C4-2B (cell line): Measurements from ENCODE around the gene RNF6.
A peak's percentile ranks its signal among the peaks of the same experiment; 100 is the strongest.

Source experiments
- CTCF ChIP-seq: fragments of 450-650 bp; conservative IDR thresholded peaks from 2 replicates; pipeline ENCODE4 v1.5.1; 2017; ENCODE audit warnings: mild to moderate bottlenecking
- ZFX ChIP-seq: fragments of 450-650 bp; IDR thresholded peaks from 2 replicates; pipeline ENCODE4 v1.6.1; 2017

DNA sequence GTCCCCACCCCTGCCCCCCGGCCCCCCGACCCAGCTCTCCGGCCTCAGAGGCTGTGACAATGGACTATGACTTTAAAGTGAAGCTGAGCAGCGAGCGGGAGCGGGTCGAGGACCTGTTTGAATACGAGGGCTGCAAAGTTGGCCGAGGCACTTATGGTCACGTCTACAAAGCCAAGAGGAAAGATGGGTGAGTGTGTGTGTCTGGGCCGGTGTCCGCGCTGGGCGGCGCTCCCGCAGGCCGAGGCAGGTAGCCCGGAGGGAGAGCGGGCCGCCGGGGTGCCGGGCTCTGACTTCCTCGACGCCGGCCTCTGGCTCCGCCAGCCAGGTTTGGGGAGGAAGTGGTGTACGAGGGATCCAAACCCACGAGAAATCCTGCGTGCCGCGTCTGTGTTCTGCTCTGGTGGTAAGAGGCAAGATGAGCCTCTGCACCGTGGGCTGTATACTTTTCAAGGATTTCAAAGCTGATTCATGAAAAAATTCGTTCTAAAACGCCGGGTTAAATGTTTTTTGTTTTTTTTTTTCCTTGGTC, 32.5 kb upstream of the RNF6 start:
- TF ChIP-seq CTCF, result no peak; the same call in 1 of the 2 replicates
- TF ChIP-seq ZFX, result 0 out of 2 replicates have a peak, but pooled peaks have one; percentile 62
